Duodenal mucosa (tissue), 2 donors: ENCODE measurements around the gene NOX4.
"Not testable (repeated sequence)": the region's sequence is repeated elsewhere in the genome, so short reads cannot be mapped to it uniquely, and the experiment has no call there.

Experiments
- H3K27ac ChIP-seq: one replicate; pipeline ENCODE4 v1.7.0; 2013; ENCODE audit warnings: low read depth, low read length
- H3K27me3 ChIP-seq, 2 donors: one replicate each; pipeline ENCODE4 v1.7.0; 2013; ENCODE audit warnings: low read length in 2 of 2, control low read depth in 1 of 2; ENCODE audit not compliant: insufficient read depth in 2 of 2, control insufficient read depth in 1 of 2
- H3K36me3 ChIP-seq, 2 donors: one replicate each; pipeline ENCODE4 v1.7.0; 2013; ENCODE audit warnings: low read length in 2 of 2, control low read depth in 1 of 2; ENCODE audit not compliant: insufficient read depth in 2 of 2, control insufficient read depth in 1 of 2
- H3K4me1 ChIP-seq, 2 donors: one replicate each; pipeline ENCODE4 v1.7.0; 2013; ENCODE audit warnings: low read length in 2 of 2, control low read depth in 1 of 2; ENCODE audit not compliant: insufficient read depth in 2 of 2, control insufficient read depth in 1 of 2
- H3K4me3 ChIP-seq, 2 donors: one replicate each; pipeline ENCODE4 v1.7.0; 2013; ENCODE audit warnings: low read length in 2 of 2, low read depth in 1 of 2
- H3K9ac ChIP-seq, 2 donors: one replicate each; pipeline ENCODE4 v1.7.0; 2013; ENCODE audit warnings: low read length in 2 of 2, low read depth in 1 of 2
- H3K9me3 ChIP-seq, 2 donors: one replicate each; pipeline ENCODE4 v1.7.0; 2013; ENCODE audit warnings: low read length in 2 of 2, control low read depth in 1 of 2; ENCODE audit not compliant: control insufficient read depth in 1 of 2

Gene NOX4

DNA sequence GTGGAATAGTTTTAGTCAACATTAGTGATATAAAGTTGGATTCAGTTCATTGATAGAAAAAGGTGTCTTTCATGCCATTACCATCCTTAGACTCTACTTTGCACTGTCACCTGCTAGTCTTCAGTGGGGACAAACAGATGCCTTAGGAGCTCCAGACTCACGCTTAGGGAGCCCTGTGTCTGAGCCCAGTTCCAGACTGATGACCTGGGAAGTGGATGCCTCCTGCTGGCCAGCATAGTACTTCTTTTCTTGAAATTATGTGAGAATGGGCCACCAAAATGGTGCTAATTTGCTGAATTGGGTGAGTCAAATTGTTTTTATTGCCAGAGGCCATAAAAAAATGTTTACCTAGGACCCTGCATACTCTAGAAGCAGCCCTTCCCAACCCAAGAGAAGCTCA is 53.9 kb downstream of the NOX4 start:
- H3K36me3 ChIP-seq = no peaks in the 10 kb centered on the region
- no peak overlapping the region for H3K9ac ChIP-seq

DNA sequence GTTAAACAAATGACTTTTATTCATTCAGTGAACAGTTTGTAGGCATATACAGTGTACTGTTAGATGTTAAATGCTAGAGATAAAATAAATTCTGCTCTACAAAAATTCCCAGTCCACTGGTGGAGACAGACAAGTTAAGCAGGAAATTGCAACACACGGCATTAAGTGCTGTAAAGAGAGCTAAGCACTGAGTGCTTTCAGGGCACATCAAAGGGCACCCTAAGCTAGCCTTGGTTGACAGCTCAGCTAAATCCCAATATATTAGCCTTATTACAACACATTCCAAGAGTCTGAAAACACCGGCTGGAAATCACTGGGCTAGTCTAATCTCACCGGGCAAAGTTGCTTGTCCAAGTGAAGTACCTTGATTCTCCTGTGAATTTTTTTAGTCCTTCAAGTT is 55.1 kb downstream of the NOX4 start:
- H3K4me1 ChIP-seq = no peaks in the 10 kb centered on the region
- H3K9me3 ChIP-seq = no peaks in the 10 kb centered on the region
- H3K36me3 ChIP-seq = no peaks in the 10 kb centered on the region
- no peak overlapping the region for H3K9ac ChIP-seq
- H3K27ac ChIP-seq = no peak overlapping the region
- H3K4me3 ChIP-seq = no peak overlapping the region
- no peaks in the 10 kb centered on the region for H3K27me3 ChIP-seq

More for the DNA sequence above, 53.9 kb downstream of the NOX4 start:
- Histone ChIP-seq H3K4me1 (no peaks in the 10 kb centered on the region), H3K9me3 (no peaks in the 10 kb centered on the region), H3K27ac (no peak overlapping the region), H3K4me3 (no peak overlapping the region), H3K27me3 (no peaks in the 10 kb centered on the region)

DNA sequence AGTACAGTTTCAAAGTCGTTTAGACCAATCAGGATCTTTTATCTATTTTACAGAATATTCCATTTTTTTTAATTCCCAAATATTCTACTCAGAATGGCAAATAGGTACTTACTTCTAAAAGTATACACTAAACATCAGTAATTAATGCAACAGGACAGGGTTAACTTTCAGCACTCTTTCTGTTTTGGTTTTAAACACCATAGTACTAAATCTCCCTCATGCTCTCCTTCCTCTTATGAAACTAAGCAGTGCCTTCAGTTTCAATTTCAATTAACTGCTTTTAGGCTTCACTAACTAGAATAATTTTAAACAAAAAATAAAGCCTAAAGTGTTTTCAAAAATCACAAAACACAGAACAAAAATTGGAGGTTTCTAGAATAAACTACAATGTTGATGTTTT is 57.9 kb downstream of the NOX4 start:
- H3K9me3 ChIP-seq = no peaks in the 10 kb centered on the region
- H3K36me3 ChIP-seq = no peaks in the 10 kb centered on the region
- no peak overlapping the region for H3K9ac ChIP-seq

DNA sequence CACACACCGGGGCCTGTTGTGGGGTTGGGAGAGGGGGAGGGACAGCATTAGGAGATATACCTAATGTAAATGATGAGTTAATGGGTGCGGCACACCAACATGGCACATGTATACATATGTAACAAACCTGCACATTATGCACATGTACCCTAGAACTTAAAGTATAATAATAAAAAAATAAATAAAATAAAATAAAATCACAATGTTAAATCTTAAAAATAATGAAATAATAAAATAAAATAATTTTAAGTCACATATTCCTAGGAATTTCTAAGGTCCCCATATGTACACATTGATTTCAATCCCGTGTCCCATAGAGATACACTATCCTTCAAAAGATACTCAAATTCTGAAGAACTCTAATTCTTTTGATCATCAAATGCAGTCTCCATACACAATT is 59.0 kb downstream of the NOX4 start:
- not testable (repeated sequence) for H3K4me3 ChIP-seq, H3K9me3 ChIP-seq, H3K27me3 ChIP-seq, H3K27ac ChIP-seq, H3K9ac ChIP-seq, H3K36me3 ChIP-seq, H3K4me1 ChIP-seq

More for the DNA sequence above, 57.9 kb downstream of the NOX4 start:
- H3K4me3 ChIP-seq = no peak overlapping the region
- H3K27me3 ChIP-seq = no peaks in the 10 kb centered on the region
- no peak overlapping the region for H3K27ac ChIP-seq
- no peaks in the 10 kb centered on the region for H3K4me1 ChIP-seq

DNA sequence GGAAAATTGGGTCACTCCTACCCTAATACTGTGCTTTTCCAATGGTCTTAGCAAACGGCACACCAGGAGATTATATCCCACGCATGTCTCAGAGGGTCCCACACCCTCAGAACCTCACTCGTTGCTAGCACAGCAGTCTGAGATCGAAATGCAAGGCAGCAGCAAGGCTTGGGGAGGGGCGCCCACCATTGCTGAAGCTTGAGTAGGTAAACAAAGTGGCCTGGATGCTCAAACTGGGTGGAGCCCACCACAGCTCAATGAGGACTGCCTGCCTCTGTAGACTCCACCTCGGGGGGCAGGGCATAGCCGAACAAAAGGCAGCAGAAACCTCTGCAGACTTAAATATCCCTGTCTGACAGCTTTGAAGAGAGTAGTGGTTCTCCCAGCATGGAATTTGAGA is 64.7 kb downstream of the NOX4 start:
- not testable (repeated sequence) for H3K9me3 ChIP-seq, H3K36me3 ChIP-seq, H3K4me3 ChIP-seq, H3K27me3 ChIP-seq, H3K9ac ChIP-seq, H3K27ac ChIP-seq, H3K4me1 ChIP-seq

DNA sequence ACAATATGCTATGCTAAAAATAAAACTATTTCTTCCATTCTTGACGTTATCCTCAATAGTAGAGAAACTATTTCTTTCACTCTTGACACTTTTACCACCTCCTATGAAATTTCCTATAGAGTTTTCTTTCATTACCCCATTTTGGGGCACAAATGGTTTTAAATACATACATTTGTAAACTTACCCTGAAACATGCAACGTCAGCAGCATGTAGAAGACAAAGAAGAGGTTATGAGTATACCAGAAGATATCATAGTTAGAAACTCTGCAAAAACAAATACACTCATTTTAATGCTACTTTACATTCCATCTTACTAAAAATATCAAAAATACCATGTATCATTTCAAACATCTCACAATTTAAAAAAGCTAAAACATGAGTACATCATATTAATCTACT is 69.5 kb downstream of the NOX4 start:
- H3K27ac ChIP-seq = no peak overlapping the region
- no peaks in the 10 kb centered on the region for H3K4me1 ChIP-seq
- H3K36me3 ChIP-seq = no peaks in the 10 kb centered on the region
- H3K4me3 ChIP-seq = no peak overlapping the region
- no peaks in the 10 kb centered on the region for H3K27me3 ChIP-seq
- H3K9ac ChIP-seq = no peak overlapping the region
- no peaks in the 10 kb centered on the region for H3K9me3 ChIP-seq

DNA sequence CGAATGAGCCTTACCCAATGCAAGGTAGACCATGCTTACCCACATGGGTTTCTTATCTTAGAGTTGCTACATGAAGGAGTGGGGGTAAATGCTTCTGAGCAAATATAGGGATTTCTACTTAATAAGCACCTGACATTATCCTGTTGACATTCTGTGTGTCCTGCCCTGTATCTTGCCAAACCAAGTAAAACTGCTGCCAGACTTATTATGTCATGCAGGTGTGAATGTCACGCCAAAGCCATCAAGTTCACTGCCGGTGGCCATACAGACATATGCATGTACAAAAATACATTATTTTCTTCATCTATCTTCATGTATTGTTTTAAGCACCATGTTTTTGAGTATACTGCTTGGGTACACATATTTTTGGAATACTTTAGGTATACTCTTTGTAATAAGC is 70.2 kb downstream of the NOX4 start:
- H3K9me3 ChIP-seq = no peaks in the 10 kb centered on the region
- no peaks in the 10 kb centered on the region for H3K36me3 ChIP-seq
- no peak overlapping the region for H3K4me3 ChIP-seq
- no peaks in the 10 kb centered on the region for H3K27me3 ChIP-seq
- H3K4me1 ChIP-seq = no peaks in the 10 kb centered on the region
- no peak overlapping the region for H3K9ac ChIP-seq
- H3K27ac ChIP-seq = no peak overlapping the region

DNA sequence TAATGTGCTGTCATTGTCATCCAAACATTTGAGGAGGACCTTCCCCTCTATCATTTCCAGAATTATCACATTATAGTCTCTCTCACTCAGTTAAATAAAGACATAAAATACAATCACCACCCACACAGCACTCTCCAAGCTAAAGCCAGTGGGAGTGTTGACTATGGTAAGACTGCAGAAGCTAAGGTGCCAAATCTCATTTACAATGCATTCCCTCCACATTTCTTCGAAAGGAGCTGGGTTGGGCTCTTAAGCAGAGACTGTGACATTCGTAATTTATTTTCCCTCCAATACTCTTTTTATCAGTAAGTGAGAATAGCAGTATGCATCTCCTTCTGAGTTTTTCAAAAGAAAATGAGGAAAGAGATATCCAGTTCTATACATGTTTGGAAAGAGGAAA is 74.2 kb downstream of the NOX4 start:
- no peaks in the 10 kb centered on the region for H3K4me1 ChIP-seq
- no peaks in the 10 kb centered on the region for H3K36me3 ChIP-seq
- H3K9me3 ChIP-seq = no peaks in the 10 kb centered on the region
- no peaks in the 10 kb centered on the region for H3K27me3 ChIP-seq
- no peak overlapping the region for H3K4me3 ChIP-seq
- no peak overlapping the region for H3K9ac ChIP-seq
- H3K27ac ChIP-seq = no peak overlapping the region

DNA sequence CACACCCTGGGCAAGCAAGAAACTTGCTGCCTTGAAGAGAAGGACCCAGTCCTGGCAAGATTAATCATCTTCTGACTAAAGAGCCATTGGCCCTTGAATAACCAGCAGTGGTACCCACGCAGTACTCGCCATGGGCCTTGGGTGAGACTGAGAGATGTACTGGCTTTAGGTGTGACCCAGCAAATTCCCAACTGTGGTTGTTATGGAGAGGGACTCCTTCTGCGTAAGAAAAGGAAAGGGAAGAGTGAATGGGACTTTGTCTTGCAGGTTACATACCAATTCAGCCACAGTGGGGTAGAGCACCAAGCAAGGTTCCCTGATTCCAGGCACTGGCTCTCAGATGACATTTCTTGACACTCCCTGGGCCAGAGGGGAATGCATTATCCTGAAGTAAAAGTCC is 80.1 kb downstream of the NOX4 start:
- H3K27ac ChIP-seq, H3K9me3 ChIP-seq, H3K36me3 ChIP-seq, H3K27me3 ChIP-seq, H3K9ac ChIP-seq, H3K4me1 ChIP-seq, H3K4me3 ChIP-seq: not testable (repeated sequence)

DNA sequence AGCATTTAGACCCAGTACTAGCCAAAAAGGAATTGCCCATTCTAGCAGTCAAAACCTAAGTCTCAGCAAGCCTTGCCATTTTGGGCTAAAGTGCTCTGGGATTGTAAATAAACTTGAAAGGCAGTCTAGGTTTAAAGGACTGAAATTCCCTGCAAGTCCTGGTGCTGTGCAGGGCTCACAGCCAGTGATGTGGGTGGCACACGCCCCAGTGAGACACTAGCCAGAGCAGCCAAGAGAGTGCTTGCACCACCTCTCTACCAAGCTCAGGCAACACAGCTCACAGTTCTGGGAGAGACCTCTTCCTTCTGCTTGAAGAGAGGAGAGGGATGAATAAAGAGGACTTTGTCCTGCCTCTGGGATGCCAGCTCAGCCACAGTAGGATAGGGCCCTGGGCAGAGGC is 80.5 kb downstream of the NOX4 start:
- H3K27me3 ChIP-seq, H3K36me3 ChIP-seq, H3K27ac ChIP-seq, H3K4me3 ChIP-seq, H3K9ac ChIP-seq, H3K9me3 ChIP-seq, H3K4me1 ChIP-seq: not testable (repeated sequence)

DNA sequence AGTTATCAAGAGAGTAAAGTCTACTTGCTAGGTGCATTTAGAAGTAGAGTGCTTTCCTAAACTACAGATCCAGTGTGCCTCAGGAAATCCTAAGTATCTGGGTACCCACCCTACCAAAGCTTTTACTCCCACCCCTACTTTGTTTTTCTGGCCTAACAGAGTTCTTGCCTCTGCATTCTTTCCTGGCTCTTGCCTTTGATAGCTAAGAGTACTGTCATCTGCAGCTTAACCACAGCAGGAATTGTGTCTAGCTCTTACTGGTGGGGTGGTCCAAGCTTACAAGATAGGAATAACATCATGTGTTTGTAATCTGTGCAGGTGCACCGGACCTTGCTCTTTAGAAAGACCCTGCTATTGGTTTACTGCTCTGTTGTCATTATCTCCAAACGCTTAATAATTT is 82.7 kb downstream of the NOX4 start:
- H3K9me3 ChIP-seq, H3K9ac ChIP-seq, H3K4me3 ChIP-seq, H3K4me1 ChIP-seq, H3K27ac ChIP-seq, H3K27me3 ChIP-seq, H3K36me3 ChIP-seq: not testable (repeated sequence)
